Measurements from ENCODE around the gene RAD52. TPM values are rescaled to one million over a fixed set of nuclear protein-coding genes. Genes with fewer than 3 reads are reported as not detected.
A peak's percentile ranks its signal among the peaks of the same experiment; 100 is the strongest.
"Not testable (repeated sequence)": the region's sequence is repeated elsewhere in the genome, so short reads cannot be mapped to it uniquely, and the experiment has no call there.

RAD52 gene
- total RNA-seq, 1 experiment from 2014 or later: 4.8 TPM

GRCh38 chr12:967641-968040 lies 18.1 kb upstream of the RAD52 start:
- DNase-seq (ENCODE audit: low read depth): no peak

GRCh38 chr12:966724-967123 lies 17.2 kb upstream of the RAD52 start:
- no peak for DNase-seq (ENCODE audit: low read depth)

GRCh38 chr12:958588-959123 lies 9.2 kb upstream of the RAD52 start:
- no peak for DNase-seq (ENCODE audit: low read depth)

- DNase-seq (ENCODE audit: low read depth): no peak
Observed at GRCh38 chr12:955939-956338, 6.4 kb upstream of the RAD52 start.

GRCh38 chr12:954741-955140 lies 5.2 kb upstream of the RAD52 start:
- DNase-seq (ENCODE audit: low read depth): no peak

- peak; percentile 35 for DNase-seq (ENCODE audit: low read depth)
Observed at GRCh38 chr12:953776-954175, 4.3 kb upstream of the RAD52 start.

GRCh38 chr12:951176-951575 lies 1.7 kb upstream of the RAD52 start:
- no peak for DNase-seq (ENCODE audit: low read depth)

GRCh38 chr12:948238-948637 lies 1.3 kb downstream of the RAD52 start:
- DNase-seq (ENCODE audit: low read depth): no peak

GRCh38 chr12:946631-947030 lies 2.9 kb downstream of the RAD52 start:
- DNase-seq (ENCODE audit: low read depth): no peak

GRCh38 chr12:946212-946611 lies 3.3 kb downstream of the RAD52 start:
- no peak for DNase-seq (ENCODE audit: low read depth)

GRCh38 chr12:944211-944610 lies 5.3 kb downstream of the RAD52 start:
- DNase-seq (ENCODE audit: low read depth): no peak

- no peak for DNase-seq (ENCODE audit: low read depth)
Observed at GRCh38 chr12:943051-943450, 6.4 kb downstream of the RAD52 start.

GRCh38 chr12:938810-939209 lies 10.7 kb downstream of the RAD52 start:
- no peak for DNase-seq (ENCODE audit: low read depth)

- DNase-seq (ENCODE audit: low read depth): no peak
Observed at GRCh38 chr12:936377-937345, 12.8 kb downstream of the RAD52 start.

- not testable (repeated sequence) for DNase-seq (ENCODE audit: low read depth)
Observed at GRCh38 chr12:935891-936290, 13.6 kb downstream of the RAD52 start.

GRCh38 chr12:931591-931990 lies 17.9 kb downstream of the RAD52 start:
- DNase-seq (ENCODE audit: low read depth): no peak

- no peak for DNase-seq (ENCODE audit: low read depth)
Observed at GRCh38 chr12:931060-931459, 18.4 kb downstream of the RAD52 start.

- no peak for DNase-seq (ENCODE audit: low read depth)
Observed at GRCh38 chr12:926641-927040, 22.9 kb downstream of the RAD52 start.

GRCh38 chr12:922285-922684 lies 27.2 kb downstream of the RAD52 start:
- no peak for DNase-seq (ENCODE audit: low read depth)

GRCh38 chr12:920676-921075 lies 28.8 kb downstream of the RAD52 start:
- DNase-seq (ENCODE audit: low read depth): no peak

- no peak for DNase-seq (ENCODE audit: low read depth)
Observed at GRCh38 chr12:916712-917445, 32.6 kb downstream of the RAD52 start.

- no peak for DNase-seq (ENCODE audit: low read depth)
Observed at GRCh38 chr12:916240-916639, 33.3 kb downstream of the RAD52 start.

- DNase-seq (ENCODE audit: low read depth): peak; percentile 2
Observed at GRCh38 chr12:915090-915489, 34.4 kb downstream of the RAD52 start.
